Smooth muscle cell (in vitro differentiated cells): Measurements from ENCODE around the gene PAXIP1. TPM values are rescaled to one million over a fixed set of nuclear protein-coding genes. Genes with fewer than 3 reads are reported as not detected.
"Not testable (repeated sequence)": the region's sequence is repeated elsewhere in the genome, so short reads cannot be mapped to it uniquely, and the experiment has no call there.

ENCODE experiments used
- DNase-seq: peaks from one replicate; lab custom pipeline; 2025; ENCODE audit not compliant: unreplicated experiment; lab: John Stamatoyannopoulos, UW
- H2AFZ ChIP-seq: fragments of 200-600 bp; sonication (generic); 2 replicates; pipeline ENCODE4 v1.6.0; 2016; ENCODE audit warnings: antibody characterized with exemption, low read depth, mild to moderate bottlenecking
- H3F3A ChIP-seq: fragments of 200-600 bp; sonication (generic); 2 replicates; pipeline ENCODE4 v1.6.0; 2017; ENCODE audit warnings: antibody characterized with exemption, low read depth
- H3K27ac ChIP-seq: fragments of 200-600 bp; sonication (generic); 2 replicates; pipeline ENCODE4 v1.5.1; 2016; ENCODE audit warnings: low read depth, mild to moderate bottlenecking
- H3K27me3 ChIP-seq: fragments of 200-600 bp; sonication (generic); 2 replicates; pipeline ENCODE4 v1.6.1; 2016; ENCODE audit warnings: low read depth, mild to moderate bottlenecking
- H3K36me3 ChIP-seq: fragments of 200-600 bp; sonication (generic); 2 replicates; pipeline ENCODE4 v1.5.1; 2016; ENCODE audit warnings: low read depth
- H3K4me1 ChIP-seq: fragments of 200-600 bp; sonication (generic); 2 replicates; pipeline ENCODE4 v1.5.1; 2016; ENCODE audit warnings: low read depth
- H3K4me2 ChIP-seq: fragments of 200-600 bp; sonication (generic); 2 replicates; pipeline ENCODE4 v1.6.0; 2016; ENCODE audit warnings: mild to moderate bottlenecking
- H3K4me3 ChIP-seq: fragments of 200-600 bp; sonication (generic); 2 replicates; pipeline ENCODE4 v1.5.1; 2016; ENCODE audit warnings: mild to moderate bottlenecking
- H3K79me2 ChIP-seq: fragments of 200-600 bp; sonication (generic); 2 replicates; pipeline ENCODE4 v1.6.0; 2016; ENCODE audit warnings: low read depth, mild to moderate bottlenecking
- H3K9ac ChIP-seq: fragments of 200-600 bp; sonication (generic); 2 replicates; pipeline ENCODE4 v1.6.0; 2016; ENCODE audit warnings: low read depth
- H3K9me3 ChIP-seq: fragments of 200-600 bp; sonication (generic); replicated peaks from 2 replicates; pipeline ENCODE4 v1.5.1; 2016; ENCODE audit warnings: low read depth
- H4K20me1 ChIP-seq: fragments of 200-600 bp; sonication (generic); 2 replicates; pipeline ENCODE4 v1.6.0; 2016; ENCODE audit warnings: low read depth
- WGBS: methylation state at CpG from one replicate; pipeline ENCODE4 v1.1.7; 2016; ENCODE audit warnings: low lambda C conversion rate; 5-methylcytosine and 5-hydroxymethylcytosine counted together
- polyA plus RNA-seq: library from polyadenylated mRNA; unstranded; fragments of >200 nt; fragmentation: Nextera tagmentation; extraction: Ambion mirVana; gene quantifications from 2 replicates; pipeline ENCODE4 v1.2.1, GENCODE V29; 2016
- total RNA-seq: library from RNA; depleted of rRNA; stranded (reverse); fragments of >200 nt; gene quantifications from 2 replicates; pipeline ENCODE4 v1.2.3, GENCODE V29; 2014
- TF ChIP-seq, protein P1 (sequence below): fragments of 200-600 bp; sonication (generic); IDR thresholded peaks from 2 replicates; pipeline ENCODE4 v1.5.1; 2017; ENCODE audit warnings: borderline replicate concordance, mild to moderate bottlenecking, antibody characterized with exemption; ENCODE audit not compliant: insufficient read depth, poor library complexity, severe bottlenecking

The PAXIP1 gene
- total and polyA plus RNA-seq, 2 experiments from 2014 or later = 1.8 to 7.1 TPM

DNA sequence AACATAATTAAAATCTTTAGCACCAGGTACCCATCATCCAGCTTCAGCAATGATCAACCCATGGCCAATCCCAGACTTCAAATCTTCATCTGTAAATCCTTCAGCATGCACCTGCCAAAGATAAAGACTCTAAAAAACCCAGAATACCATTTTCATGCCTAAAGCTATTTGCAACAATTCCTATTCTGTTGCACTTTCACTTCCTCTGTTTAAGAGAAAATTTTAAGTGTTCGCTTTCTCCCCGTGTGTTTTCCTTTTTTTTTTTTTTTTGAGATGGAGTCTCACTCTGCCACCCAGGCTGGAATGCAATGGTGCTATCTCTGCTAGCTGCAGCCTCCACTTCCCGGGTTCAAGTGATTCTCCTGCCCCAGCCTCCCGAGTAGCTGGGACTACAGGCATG, 35.4 kb upstream of the PAXIP1 start:
- H4K20me1 ChIP-seq = no peaks in the 10 kb centered on the region
- no peaks in the 10 kb centered on the region for H3K36me3 ChIP-seq
- no peak overlapping the region for H3K27ac ChIP-seq
- H2AFZ ChIP-seq = no peak overlapping the region
- no peak for DNase-seq
- H3K9me3 ChIP-seq = no peaks in the 10 kb centered on the region
- H3K9ac ChIP-seq = no peak overlapping the region
- no peaks in the 10 kb centered on the region for H3K27me3 ChIP-seq
- H3K4me1 ChIP-seq = no peaks in the 10 kb centered on the region
- H3K4me2 ChIP-seq = no peak overlapping the region
- H3K79me2 ChIP-seq = no peaks in the 10 kb centered on the region
- H3F3A ChIP-seq = no peaks in the 10 kb centered on the region
- WGBS = 93% methylated on average over 4 of the region's 4 CpGs
- TF ChIP-seq, protein P1, sequence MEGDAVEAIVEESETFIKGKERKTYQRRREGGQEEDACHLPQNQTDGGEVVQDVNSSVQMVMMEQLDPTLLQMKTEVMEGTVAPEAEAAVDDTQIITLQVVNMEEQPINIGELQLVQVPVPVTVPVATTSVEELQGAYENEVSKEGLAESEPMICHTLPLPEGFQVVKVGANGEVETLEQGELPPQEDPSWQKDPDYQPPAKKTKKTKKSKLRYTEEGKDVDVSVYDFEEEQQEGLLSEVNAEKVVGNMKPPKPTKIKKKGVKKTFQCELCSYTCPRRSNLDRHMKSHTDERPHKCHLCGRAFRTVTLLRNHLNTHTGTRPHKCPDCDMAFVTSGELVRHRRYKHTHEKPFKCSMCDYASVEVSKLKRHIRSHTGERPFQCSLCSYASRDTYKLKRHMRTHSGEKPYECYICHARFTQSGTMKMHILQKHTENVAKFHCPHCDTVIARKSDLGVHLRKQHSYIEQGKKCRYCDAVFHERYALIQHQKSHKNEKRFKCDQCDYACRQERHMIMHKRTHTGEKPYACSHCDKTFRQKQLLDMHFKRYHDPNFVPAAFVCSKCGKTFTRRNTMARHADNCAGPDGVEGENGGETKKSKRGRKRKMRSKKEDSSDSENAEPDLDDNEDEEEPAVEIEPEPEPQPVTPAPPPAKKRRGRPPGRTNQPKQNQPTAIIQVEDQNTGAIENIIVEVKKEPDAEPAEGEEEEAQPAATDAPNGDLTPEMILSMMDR = no peak
- H3K4me3 ChIP-seq = no peak overlapping the region

DNA sequence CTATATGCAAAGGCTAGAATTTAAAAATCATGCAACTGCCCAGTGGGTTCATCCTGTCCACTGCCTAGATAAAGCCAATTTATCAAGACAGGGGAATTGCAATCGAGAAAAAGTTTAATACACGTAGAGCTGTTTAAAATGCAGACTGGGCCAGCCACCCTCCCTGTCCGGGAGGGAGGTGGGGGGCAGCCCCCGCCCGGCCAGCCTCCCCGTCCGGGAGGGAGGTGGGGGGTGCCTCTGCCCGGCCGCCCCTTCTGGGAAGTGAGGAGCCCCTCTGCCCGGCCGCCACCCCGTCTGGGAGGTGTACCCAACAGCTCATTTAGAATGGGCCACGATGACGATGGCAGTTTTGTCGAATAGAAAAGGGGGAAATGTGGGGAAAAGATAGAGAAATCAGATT, 31.6 kb upstream of the PAXIP1 start:
- H3K4me1 ChIP-seq, H3K9ac ChIP-seq, H3F3A ChIP-seq, H4K20me1 ChIP-seq, H3K27ac ChIP-seq, H3K36me3 ChIP-seq, H3K79me2 ChIP-seq, H3K9me3 ChIP-seq, H2AFZ ChIP-seq, DNase-seq, H3K4me2 ChIP-seq, H3K27me3 ChIP-seq, H3K4me3 ChIP-seq: not testable (repeated sequence)
- WGBS = 94% methylated on average over 10 of the region's 15 CpGs

DNA sequence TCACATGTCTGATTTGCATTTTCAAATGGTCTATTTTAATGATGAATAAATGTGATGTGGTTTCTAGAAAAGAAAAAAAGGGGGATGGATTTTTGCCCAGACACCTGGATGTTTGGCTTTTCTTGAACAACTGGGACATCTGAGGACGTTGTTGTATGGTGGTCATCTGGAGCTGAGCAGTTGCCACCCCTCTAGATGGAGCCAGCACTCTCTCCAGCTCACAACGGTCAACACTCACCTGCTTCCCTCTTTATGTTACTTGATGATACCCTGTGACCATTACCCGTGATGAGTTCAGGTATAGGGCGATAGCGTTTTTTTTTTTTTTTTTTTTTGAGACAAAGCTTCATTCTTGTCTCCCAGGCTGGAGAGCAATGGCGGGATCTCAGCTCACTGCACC, 30.1 kb upstream of the PAXIP1 start:
- H3K9ac ChIP-seq = no peak overlapping the region
- H3K79me2 ChIP-seq = no peaks in the 10 kb centered on the region
- no peaks in the 10 kb centered on the region for H3K9me3 ChIP-seq
- 82% methylated on average over 6 of the region's 6 CpGs for WGBS
- TF ChIP-seq, protein P1 = no peak
- H3K36me3 ChIP-seq = no peaks in the 10 kb centered on the region
- H4K20me1 ChIP-seq = no peaks in the 10 kb centered on the region
- H3K4me1 ChIP-seq = no peaks in the 10 kb centered on the region
- DNase-seq = no peak
- no peak overlapping the region for H3K27ac ChIP-seq
- H3K27me3 ChIP-seq = no peaks in the 10 kb centered on the region
- no peaks in the 10 kb centered on the region for H3F3A ChIP-seq
- H3K4me3 ChIP-seq = no peak overlapping the region
- no peak overlapping the region for H2AFZ ChIP-seq
- H3K4me2 ChIP-seq = no peak overlapping the region

DNA sequence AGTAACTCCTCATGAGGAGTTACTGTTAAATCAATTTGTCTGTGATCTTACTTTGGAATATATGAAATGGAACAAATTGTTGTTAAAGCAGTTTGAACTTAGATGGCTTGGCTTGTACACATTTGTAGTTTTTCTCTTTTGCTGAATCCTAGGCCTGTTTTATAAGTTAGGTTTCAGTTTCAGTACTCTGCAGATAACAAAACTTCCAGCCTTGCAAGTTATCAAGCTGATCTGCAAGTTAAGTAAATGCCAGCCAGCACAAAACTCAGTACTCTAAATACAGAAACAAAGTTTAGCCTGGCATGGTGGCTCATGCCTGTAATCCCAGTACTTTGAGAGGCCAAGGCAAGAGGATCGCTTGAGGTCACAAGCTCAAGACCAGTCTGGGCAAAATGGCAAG, 25.0 kb upstream of the PAXIP1 start:
- no peaks in the 10 kb centered on the region for H4K20me1 ChIP-seq
- no peaks in the 10 kb centered on the region for H3K36me3 ChIP-seq
- no peaks in the 10 kb centered on the region for H3K27me3 ChIP-seq
- H2AFZ ChIP-seq = no peak overlapping the region
- no peak for DNase-seq
- WGBS = 96% methylated on average over 1 of the region's 1 CpG
- TF ChIP-seq, protein P1 = no peak
- no peak overlapping the region for H3K9ac ChIP-seq
- H3K27ac ChIP-seq = no peak overlapping the region
- H3K4me2 ChIP-seq = no peak overlapping the region
- no peaks in the 10 kb centered on the region for H3K9me3 ChIP-seq
- H3F3A ChIP-seq = no peaks in the 10 kb centered on the region
- no peaks in the 10 kb centered on the region for H3K79me2 ChIP-seq
- no peak overlapping the region for H3K4me3 ChIP-seq
- no peaks in the 10 kb centered on the region for H3K4me1 ChIP-seq
